DOHH2 (cell line): ENCODE measurements around the gene SLC29A3.

ENCODE experiments used
- H3F3A ChIP-seq: fragments of 200-600 bp; sonication (generic), shearing (Covaris generic); 2 replicates; pipeline ENCODE4 v1.6.0; 2016; ENCODE audit warnings: antibody characterized with exemption, mild to moderate bottlenecking; ENCODE audit not compliant: control insufficient read depth, insufficient read depth
- H3K27ac ChIP-seq: fragments of 200-600 bp; sonication (generic); 2 replicates; pipeline ENCODE4 v1.5.1; 2014; ENCODE audit warnings: low read depth, mild to moderate bottlenecking, low read length, moderate library complexity
- H3K27me3 ChIP-seq: fragments of 200-600 bp; sonication (generic); 2 replicates; pipeline ENCODE4 v1.6.1; 2014; ENCODE audit warnings: mild to moderate bottlenecking, low read length, mixed read lengths; ENCODE audit not compliant: control insufficient read depth
- H3K36me3 ChIP-seq: fragments of 200-600 bp; sonication (generic); 2 replicates; pipeline ENCODE4 v1.6.1; 2014; ENCODE audit warnings: mild to moderate bottlenecking, low read length, moderate library complexity, mixed read lengths; ENCODE audit not compliant: control insufficient read depth
- H3K4me1 ChIP-seq: fragments of 200-600 bp; sonication (generic); 2 replicates; pipeline ENCODE4 v1.6.1; 2014; ENCODE audit warnings: mild to moderate bottlenecking, low read length, mixed read lengths; ENCODE audit not compliant: control insufficient read depth
- H3K4me2 ChIP-seq: fragments of 200-600 bp; sonication (generic); 2 replicates; pipeline ENCODE4 v1.6.0; 2014; ENCODE audit warnings: mild to moderate bottlenecking, low read length, moderate library complexity
- H3K4me3 ChIP-seq: fragments of 200-600 bp; sonication (generic); 2 replicates; pipeline ENCODE4 v1.5.1; 2014; ENCODE audit warnings: mild to moderate bottlenecking, low read length, mixed read lengths
- H3K79me2 ChIP-seq: fragments of 200-600 bp; sonication (generic); 2 replicates; pipeline ENCODE4 v1.6.1; 2014; ENCODE audit warnings: mild to moderate bottlenecking, low read length, mixed read lengths; ENCODE audit not compliant: control insufficient read depth
- H3K9me2 ChIP-seq: fragments of 200-600 bp; sonication (generic); replicated peaks from 2 replicates; pipeline ENCODE4 v1.6.1; 2014; ENCODE audit warnings: mild to moderate bottlenecking, low read length, mixed read lengths; ENCODE audit not compliant: control insufficient read depth
- H3K9me3 ChIP-seq: fragments of 200-600 bp; sonication (generic); 2 replicates; pipeline ENCODE4 v1.6.1; 2014; ENCODE audit warnings: antibody characterized with exemption, low read length, mixed read lengths; ENCODE audit not compliant: control insufficient read depth, insufficient read depth
- H4K20me1 ChIP-seq: fragments of 200-600 bp; sonication (generic); 2 replicates; pipeline ENCODE4 v1.6.0; 2014; ENCODE audit warnings: low read depth, mild to moderate bottlenecking, antibody characterized with exemption, low read length, moderate library complexity; ENCODE audit not compliant: control insufficient read depth, insufficient read depth
- EZH2phosphoT487 ChIP-seq: fragments of 200-600 bp; sonication (generic); IDR thresholded peaks from 2 replicates; pipeline ENCODE4 v1.6.1; 2017; ENCODE audit warnings: borderline replicate concordance, mild to moderate bottlenecking, antibody characterized with exemption, low read length, moderate library complexity, mixed read lengths
- TF ChIP-seq, protein P1 (sequence below): fragments of 200-600 bp; sonication (generic); IDR thresholded peaks from one replicate; pipeline ENCODE4 v1.5.1; 2014; ENCODE audit warnings: antibody characterized with exemption, mild to moderate bottlenecking, low read depth, low read length; ENCODE audit not compliant: poor library complexity, severe bottlenecking

SLC29A3 gene

GRCh38 chr10:71391701-71392100 is 72.6 kb downstream of the SLC29A3 start:
- Histone ChIP-seq H3K27ac (no peak overlapping the region), H3K9me2 (no peaks in the 10 kb centered on the region), H3K4me1 (no peaks in the 10 kb centered on the region), H3K4me3 (no peak overlapping the region), H3F3A (no peaks in the 10 kb centered on the region), H3K4me2 (no peak overlapping the region), H3K9me3 (no peaks in the 10 kb centered on the region), H4K20me1 (no peaks in the 10 kb centered on the region), H3K79me2 (no peaks in the 10 kb centered on the region), H3K36me3 (no peaks in the 10 kb centered on the region), H3K27me3 (peaks cover 14% of the 10 kb centered on the region)
- TF ChIP-seq, protein P1, sequence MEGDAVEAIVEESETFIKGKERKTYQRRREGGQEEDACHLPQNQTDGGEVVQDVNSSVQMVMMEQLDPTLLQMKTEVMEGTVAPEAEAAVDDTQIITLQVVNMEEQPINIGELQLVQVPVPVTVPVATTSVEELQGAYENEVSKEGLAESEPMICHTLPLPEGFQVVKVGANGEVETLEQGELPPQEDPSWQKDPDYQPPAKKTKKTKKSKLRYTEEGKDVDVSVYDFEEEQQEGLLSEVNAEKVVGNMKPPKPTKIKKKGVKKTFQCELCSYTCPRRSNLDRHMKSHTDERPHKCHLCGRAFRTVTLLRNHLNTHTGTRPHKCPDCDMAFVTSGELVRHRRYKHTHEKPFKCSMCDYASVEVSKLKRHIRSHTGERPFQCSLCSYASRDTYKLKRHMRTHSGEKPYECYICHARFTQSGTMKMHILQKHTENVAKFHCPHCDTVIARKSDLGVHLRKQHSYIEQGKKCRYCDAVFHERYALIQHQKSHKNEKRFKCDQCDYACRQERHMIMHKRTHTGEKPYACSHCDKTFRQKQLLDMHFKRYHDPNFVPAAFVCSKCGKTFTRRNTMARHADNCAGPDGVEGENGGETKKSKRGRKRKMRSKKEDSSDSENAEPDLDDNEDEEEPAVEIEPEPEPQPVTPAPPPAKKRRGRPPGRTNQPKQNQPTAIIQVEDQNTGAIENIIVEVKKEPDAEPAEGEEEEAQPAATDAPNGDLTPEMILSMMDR = no peak
- no peak for TF ChIP-seq EZH2phosphoT487

- no peak overlapping the region for H3K4me3 ChIP-seq
- H3K79me2 ChIP-seq = no peaks in the 10 kb centered on the region
- H3K27ac ChIP-seq = no peak overlapping the region
- no peaks in the 10 kb centered on the region for H4K20me1 ChIP-seq
- H3F3A ChIP-seq = no peaks in the 10 kb centered on the region
- peaks cover 14% of the 10 kb centered on the region for H3K27me3 ChIP-seq
- H3K36me3 ChIP-seq = no peaks in the 10 kb centered on the region
- no peaks in the 10 kb centered on the region for H3K9me3 ChIP-seq
- H3K9me2 ChIP-seq = no peaks in the 10 kb centered on the region
- no peak overlapping the region for H3K4me2 ChIP-seq
- TF ChIP-seq, protein P1 = no peak
- TF ChIP-seq EZH2phosphoT487 = no peak
- H3K4me1 ChIP-seq = no peaks in the 10 kb centered on the region
Observed at GRCh38 chr10:71392292-71392691, 73.2 kb downstream of the SLC29A3 start.

GRCh38 chr10:71392791-71393781 is 74.0 kb downstream of the SLC29A3 start:
- Histone ChIP-seq H3K27ac (no peak overlapping the region), H3K27me3 (peaks cover 6% of the 10 kb centered on the region; the same call in 1 of the 2 replicates), H3K4me1 (no peaks in the 10 kb centered on the region), H3K79me2 (no peaks in the 10 kb centered on the region), H3K9me2 (no peaks in the 10 kb centered on the region), H3K4me2 (no peak overlapping the region), H3K4me3 (no peak overlapping the region), H3K36me3 (no peaks in the 10 kb centered on the region), H3F3A (no peaks in the 10 kb centered on the region), H4K20me1 (no peaks in the 10 kb centered on the region), H3K9me3 (no peaks in the 10 kb centered on the region)
- no peak for TF ChIP-seq EZH2phosphoT487
- TF ChIP-seq, protein P1 = no peak
